KOPT-K1 (cell line): ENCODE data around the gene ANGPTL3.
"Not testable (repeated sequence)": the region's sequence is repeated elsewhere in the genome, so short reads cannot be mapped to it uniquely, and the experiment has no call there.

ENCODE experiments used
- H3K27ac ChIP-seq: fragments of 200-600 bp; sonication (generic); 2 replicates; pipeline ENCODE4 v1.5.1; 2016; ENCODE audit warnings: antibody characterized with exemption, mild to moderate bottlenecking, low read depth, low read length; ENCODE audit not compliant: poor library complexity, severe bottlenecking
- H3K36me3 ChIP-seq: fragments of 200-600 bp; sonication (generic); 2 replicates; pipeline ENCODE4 v1.5.1; 2017; ENCODE audit warnings: antibody characterized with exemption, mild to moderate bottlenecking, low read length, moderate library complexity; ENCODE audit not compliant: insufficient read depth
- H3K9me3 ChIP-seq: fragments of 200-600 bp; sonication (generic); 2 replicates; pipeline ENCODE4 v1.5.1; 2017; ENCODE audit warnings: antibody characterized with exemption, low read length, mild to moderate bottlenecking; ENCODE audit not compliant: insufficient read depth, poor library complexity, severe bottlenecking

The ANGPTL3 gene

DNA sequence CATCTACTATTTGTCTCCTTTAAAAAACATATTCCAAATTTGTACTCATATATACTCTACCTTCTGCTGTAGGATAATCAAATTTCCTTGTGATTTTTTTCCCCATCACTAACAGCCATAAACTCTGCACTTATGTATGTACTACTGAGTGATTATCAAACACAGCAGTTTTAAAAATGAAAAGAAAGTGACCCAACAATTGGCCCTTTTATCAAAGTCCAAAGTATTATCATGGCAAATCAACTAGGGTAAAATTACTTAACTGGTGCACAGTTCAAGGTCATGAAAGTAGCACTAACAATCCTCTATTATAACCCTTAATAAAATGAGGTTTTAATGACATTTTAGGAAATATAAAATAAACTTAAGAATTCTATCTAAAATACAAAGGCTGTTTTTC lies 11.6 kb downstream of the ANGPTL3 start:
- Histone ChIP-seq H3K9me3 (no peaks in the 10 kb centered on the region), H3K36me3 (no peaks in the 10 kb centered on the region), H3K27ac (no peak overlapping the region)

DNA sequence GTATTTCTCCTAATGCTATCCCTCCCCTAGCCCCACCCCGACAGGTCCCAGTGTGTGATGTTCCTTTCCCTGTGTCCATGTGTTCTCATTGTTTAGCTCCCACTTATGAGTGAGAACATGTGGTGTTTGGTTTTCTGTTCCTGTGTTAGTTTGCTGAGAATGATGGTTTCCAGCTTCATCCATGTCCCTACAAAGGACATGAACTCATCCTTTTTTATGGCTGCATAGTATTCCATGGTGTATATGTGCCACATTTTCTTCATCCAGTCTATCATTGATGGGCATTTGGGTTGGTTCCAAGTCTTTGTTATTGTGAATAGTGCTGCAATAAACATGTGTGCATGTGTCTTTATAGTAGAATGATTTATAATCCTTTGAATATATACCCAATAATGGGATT lies 13.3 kb downstream of the ANGPTL3 start:
- H3K9me3 ChIP-seq, H3K27ac ChIP-seq, H3K36me3 ChIP-seq: not testable (repeated sequence)

DNA sequence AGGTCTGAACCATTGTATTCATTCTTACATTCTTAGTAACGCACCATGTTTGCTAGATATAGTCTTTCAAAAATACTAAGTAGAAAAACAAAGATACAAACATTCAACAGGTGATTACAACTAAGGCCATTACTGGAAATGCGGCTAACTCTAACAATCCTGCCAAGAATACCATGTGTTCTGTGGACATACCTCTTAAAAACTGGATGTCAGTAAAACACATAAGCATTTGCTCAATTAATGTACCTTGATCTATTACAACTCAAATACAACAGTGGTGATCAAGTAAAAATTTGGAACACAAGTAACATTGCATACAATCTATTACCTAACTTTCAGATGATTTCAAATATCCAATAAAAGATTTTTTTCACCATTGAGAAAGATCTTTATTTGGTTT lies 15.4 kb downstream of the ANGPTL3 start:
- no peaks in the 10 kb centered on the region for H3K36me3 ChIP-seq
- H3K27ac ChIP-seq, result no peak overlapping the region
- H3K9me3 ChIP-seq, result no peaks in the 10 kb centered on the region

DNA sequence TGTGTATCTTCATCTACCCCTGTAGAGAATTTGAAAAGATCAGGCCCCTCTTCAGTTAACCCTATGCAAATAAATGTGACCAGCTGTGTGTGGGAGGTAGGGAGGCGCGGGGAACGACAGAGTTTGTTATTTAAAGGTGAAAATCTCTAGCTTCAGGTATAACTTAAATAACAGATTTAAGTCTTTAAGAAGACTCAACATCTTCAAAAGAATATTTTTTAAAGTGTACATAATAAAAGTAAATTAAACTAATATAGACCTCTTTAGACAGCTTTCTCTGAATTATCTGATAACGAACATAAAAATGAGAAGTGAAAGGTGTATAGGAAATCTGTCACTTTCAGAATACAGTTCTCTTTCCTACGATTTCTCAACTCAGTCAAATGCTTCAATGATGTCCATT lies 16.0 kb downstream of the ANGPTL3 start:
- no peaks in the 10 kb centered on the region for H3K9me3 ChIP-seq
- no peak overlapping the region for H3K27ac ChIP-seq
- H3K36me3 ChIP-seq, result no peaks in the 10 kb centered on the region

DNA sequence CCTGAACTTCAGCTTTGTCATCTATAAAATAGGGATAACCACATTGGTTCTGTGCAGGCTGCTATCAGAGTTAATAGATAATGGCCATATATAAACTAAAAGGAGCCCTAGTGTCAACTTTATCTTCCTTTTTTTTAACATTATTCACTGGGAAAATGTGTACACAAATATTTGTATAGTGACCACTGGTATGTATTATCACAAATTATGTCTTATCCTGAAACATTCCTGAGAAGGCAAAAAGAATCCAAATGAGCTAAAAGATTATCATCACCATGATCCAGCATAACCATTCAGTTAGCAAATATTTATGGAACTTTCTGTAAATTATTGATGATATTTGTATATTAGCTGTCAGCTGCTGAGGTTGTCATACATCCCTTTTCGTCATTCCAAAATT lies 16.6 kb downstream of the ANGPTL3 start:
- no peaks in the 10 kb centered on the region for H3K9me3 ChIP-seq
- H3K27ac ChIP-seq, result no peak overlapping the region
- no peaks in the 10 kb centered on the region for H3K36me3 ChIP-seq

DNA sequence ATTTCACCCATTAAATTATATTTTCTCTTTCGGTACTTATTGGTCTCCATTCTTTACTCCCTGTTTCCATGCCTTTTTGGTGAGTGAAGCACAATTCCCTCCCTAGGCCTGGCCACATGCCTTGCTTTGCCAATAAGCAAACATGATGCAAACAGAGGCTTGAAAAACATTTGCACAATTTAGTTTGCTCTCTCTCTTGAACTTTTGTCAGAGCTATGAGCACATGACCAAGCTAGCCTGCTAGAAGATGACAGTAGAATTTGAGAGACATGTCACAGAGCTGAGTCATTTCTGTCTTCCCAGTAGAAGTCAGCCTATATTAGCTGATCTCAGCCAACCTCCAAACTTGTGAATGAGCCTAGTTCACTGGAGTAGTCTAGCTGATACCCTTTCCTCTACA lies 24.6 kb downstream of the ANGPTL3 start:
- Histone ChIP-seq H3K9me3 (no peaks in the 10 kb centered on the region), H3K27ac (no peak overlapping the region), H3K36me3 (no peaks in the 10 kb centered on the region; the same call in 1 of the 2 replicates)

DNA sequence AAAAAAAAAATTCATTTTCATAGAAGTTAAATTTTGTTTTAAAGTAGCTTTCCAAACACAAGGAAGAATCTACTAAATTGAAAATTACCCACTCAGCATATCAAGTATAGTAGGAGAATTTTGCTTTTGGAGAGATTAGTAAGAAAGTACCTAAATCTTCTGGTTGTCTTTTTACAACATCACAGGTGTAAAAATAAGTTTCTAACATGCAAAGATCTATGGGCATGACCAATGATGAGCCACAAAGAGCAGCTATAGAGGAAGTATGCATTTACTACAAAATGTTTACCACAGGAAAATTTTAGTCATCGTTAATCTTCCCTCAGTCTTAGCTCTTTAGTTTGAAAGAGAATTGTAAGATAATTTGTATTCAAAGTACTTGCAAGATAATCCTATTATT lies 28.1 kb downstream of the ANGPTL3 start:
- Histone ChIP-seq H3K9me3 (no peaks in the 10 kb centered on the region), H3K27ac (no peak overlapping the region)

DNA sequence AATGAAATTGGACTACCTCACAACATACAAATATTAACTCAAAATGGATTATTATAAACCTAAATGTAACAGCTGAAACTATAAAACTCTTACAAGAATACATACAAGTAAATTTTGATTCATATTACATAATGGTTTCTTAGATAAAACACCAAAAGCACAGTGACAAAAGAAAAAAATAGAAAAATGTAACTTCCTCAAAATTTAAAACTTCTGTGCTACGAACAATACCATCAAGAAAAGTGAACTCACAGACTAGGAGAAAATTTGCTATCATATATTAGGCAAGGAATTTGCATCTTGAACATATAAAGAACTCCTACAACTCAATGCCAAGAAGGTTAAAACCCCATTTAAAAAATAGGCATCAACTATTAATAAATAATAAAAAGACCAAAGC lies 31.2 kb downstream of the ANGPTL3 start:
- Histone ChIP-seq H3K9me3 (peaks cover 5% of the 10 kb centered on the region), H3K36me3 (peaks cover 28% of the 10 kb centered on the region), H3K27ac (no peak overlapping the region)

More for the DNA sequence above, 28.1 kb downstream of the ANGPTL3 start:
- peaks cover 10% of the 10 kb centered on the region for H3K36me3 ChIP-seq

DNA sequence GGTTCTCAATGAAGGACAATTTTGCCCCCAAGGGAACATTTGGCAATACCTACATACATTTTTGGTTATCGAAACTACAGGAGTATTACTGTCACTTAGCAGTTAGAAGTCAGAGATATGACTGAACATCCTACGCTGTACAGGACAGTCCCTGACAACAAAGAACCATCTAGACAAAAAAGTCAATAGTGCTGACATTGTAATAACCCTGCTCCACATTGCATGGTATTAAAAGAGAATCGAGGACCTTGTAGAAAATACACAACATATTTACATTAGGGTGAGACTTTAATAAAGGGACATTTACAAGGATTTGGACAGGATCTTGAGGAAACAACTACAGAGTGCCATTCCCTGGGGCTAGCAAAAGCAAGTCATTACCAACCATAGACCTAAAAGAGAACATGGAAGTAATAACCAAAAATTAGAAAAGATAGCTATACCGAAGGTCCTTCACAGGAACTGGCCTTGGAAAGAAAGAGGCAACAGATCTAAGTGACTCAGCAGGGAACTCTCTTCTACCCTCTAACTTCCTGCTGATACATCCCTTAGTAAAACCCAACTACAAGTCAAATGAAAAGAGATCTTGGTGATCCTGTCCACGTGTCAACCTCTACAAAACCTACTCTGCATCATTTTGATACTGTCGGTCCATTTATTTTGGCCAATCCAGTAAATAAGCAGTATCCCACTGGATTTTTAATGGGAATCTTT lies 40.2 kb downstream of the ANGPTL3 start:
- H3K27ac ChIP-seq, result no peak overlapping the region
- H3K9me3 ChIP-seq, result peaks cover 8% of the 10 kb centered on the region
- H3K36me3 ChIP-seq, result peaks cover 29% of the 10 kb centered on the region

DNA sequence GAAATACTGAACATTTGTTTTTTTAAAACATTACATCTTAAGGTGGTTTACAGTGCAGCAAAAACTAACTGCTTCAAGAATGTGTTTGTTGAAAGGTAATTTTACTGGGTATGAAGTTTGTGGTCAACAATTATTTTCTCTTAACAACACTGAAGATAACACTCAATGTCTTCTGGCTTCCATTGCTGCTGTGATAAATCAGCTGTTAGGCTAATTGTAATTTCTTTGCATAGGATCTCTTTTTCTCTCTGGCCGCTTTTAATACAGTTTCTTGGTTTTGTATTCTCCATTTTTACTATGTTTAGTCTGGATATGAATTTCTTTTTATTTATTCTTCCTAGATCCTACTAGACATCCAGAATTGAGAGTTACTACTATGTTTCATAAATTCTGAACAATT lies 46.0 kb downstream of the ANGPTL3 start:
- no peak overlapping the region for H3K27ac ChIP-seq
- H3K9me3 ChIP-seq, result no peaks in the 10 kb centered on the region
- H3K36me3 ChIP-seq, result peaks cover 20% of the 10 kb centered on the region

DNA sequence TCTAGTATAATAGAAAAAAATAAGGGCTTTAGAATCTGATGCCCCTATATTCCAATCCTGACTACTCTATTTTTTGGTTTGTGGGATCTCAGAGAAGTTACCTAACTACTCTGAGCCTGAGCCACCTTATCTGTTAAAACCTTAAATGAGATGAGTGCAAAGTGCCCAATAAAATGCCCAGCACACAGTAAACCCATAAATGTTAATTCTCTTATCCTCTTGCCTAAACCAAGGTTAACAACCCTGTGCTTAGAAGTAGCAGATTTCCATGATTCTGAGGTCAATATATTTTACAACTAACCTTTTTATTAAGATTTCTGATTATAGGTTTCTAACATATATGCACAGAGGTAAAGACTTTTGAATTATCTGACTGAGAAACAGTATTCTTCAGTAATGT lies 55.1 kb downstream of the ANGPTL3 start:
- H3K27ac ChIP-seq, result no peak overlapping the region
- no peaks in the 10 kb centered on the region for H3K36me3 ChIP-seq
- H3K9me3 ChIP-seq, result no peaks in the 10 kb centered on the region

DNA sequence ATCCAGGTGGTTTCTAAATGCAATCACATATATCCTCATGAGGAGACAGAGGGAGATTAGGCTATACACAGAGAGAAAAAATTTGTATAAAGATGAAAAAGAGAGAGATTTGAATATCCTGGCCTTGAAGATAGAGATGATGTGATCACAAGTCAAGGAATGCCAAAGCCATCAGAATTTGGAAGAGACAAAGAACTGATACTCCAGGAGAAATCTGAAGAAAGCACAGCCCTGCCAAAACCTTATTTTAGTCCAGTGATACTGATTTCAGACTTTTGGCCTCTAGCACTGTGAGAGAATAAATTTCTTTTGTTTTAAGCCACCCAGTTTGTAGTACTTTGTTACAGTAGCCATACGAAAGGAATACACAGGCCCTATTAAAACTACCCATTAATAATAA lies 57.4 kb downstream of the ANGPTL3 start:
- no peaks in the 10 kb centered on the region for H3K36me3 ChIP-seq
- no peaks in the 10 kb centered on the region for H3K9me3 ChIP-seq
- H3K27ac ChIP-seq, result no peak overlapping the region
